ENCODE data around the gene SNX22.

SNX22 gene

DNA sequence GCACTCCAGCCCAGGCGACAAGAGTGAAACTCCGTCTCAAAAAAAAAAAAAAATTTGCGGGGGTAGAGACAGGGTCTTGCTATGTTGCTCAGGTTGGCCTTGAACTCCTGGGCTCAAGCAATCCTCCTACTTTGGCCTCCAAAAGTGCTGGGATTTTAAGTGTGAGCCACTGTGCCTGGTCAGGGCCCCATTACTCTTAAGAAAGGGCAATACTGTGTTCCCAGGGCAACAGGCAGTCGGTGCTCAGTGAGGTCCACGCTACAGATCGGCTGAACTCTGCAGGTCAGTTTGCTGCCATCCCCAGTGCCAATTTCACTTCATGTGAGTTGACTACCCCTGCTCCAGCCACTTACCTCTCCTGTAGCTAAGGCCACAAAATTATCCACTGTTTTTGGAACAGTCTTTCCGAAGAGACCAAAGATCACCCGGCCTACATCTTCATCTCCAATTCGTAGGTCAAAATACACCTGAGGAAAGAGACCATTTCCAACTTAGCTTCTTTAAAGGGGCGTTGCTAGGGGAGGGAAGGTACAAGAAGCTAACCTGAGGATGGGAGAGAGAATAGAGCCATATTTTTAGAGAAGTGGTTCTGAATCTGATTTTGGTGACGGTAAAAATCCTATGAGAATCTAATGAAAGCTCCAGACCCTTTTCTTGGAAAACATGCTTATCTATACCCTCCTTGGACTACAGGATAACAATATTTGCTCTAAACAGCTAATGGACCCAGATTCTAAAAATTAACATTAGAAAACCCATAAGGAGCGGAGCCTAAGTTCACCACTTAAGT is 10.4 kb downstream of the SNX22 start:
- peaks cover 47% of the 10 kb centered on the region for H3K36me3 ChIP-seq (ENCODE audit: control insufficient read depth, insufficient read depth, low read length, severe bottlenecking)
- H3K9me3 ChIP-seq (ENCODE audit: control insufficient read depth, low read length), result no peaks in the 10 kb centered on the region
- H3K4me3 ChIP-seq (ENCODE audit: low read length), result peak overlapping the region; percentile 94
- H3K4me1 ChIP-seq (ENCODE audit: control insufficient read depth, insufficient read depth, low read length), result peaks cover 57% of the 10 kb centered on the region
- H3K27me3 ChIP-seq (replicated peaks; ENCODE audit: control insufficient read depth, insufficient read depth, low read length), result no peaks in the 10 kb centered on the region
- H3K9ac ChIP-seq (ENCODE audit: low read length), result peak overlapping the region; percentile 93
- DNase-seq (ENCODE audit: low read depth), result peak; percentile 6

DNA sequence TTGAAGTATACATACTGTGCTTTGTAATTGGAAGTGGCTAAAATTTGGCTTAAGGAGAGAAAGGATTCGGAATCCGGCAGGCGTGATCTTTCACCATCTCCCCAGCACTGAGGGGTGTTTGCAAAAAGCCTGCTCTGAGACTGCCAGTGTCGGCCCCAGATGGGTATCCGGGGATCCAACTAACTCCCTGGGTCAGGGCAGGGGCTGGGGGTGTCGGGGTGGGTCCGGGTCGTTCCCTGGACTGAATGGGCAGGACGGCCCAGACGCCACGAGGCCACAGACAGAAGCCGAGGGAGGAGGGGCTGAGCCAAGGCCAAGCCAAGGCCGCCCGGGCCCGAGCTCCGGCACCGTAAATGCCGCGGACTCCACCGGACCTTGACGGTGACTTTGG is 10.9 kb downstream of the SNX22 start:
- peaks cover 41% of the 10 kb centered on the region for H3K36me3 ChIP-seq (ENCODE audit: control insufficient read depth, insufficient read depth, low read length, severe bottlenecking)
- no peaks in the 10 kb centered on the region for H3K9me3 ChIP-seq (ENCODE audit: control insufficient read depth, low read length)
- H3K4me1 ChIP-seq (ENCODE audit: control insufficient read depth, insufficient read depth, low read length), result peaks cover 51% of the 10 kb centered on the region
- H3K4me3 ChIP-seq (ENCODE audit: low read length), result peak overlapping the region; percentile 94
- no peak for DNase-seq (ENCODE audit: low read depth)
- H3K27me3 ChIP-seq (replicated peaks; ENCODE audit: control insufficient read depth, insufficient read depth, low read length), result no peaks in the 10 kb centered on the region
- peak overlapping the region; percentile 93 for H3K9ac ChIP-seq (ENCODE audit: low read length)

DNA sequence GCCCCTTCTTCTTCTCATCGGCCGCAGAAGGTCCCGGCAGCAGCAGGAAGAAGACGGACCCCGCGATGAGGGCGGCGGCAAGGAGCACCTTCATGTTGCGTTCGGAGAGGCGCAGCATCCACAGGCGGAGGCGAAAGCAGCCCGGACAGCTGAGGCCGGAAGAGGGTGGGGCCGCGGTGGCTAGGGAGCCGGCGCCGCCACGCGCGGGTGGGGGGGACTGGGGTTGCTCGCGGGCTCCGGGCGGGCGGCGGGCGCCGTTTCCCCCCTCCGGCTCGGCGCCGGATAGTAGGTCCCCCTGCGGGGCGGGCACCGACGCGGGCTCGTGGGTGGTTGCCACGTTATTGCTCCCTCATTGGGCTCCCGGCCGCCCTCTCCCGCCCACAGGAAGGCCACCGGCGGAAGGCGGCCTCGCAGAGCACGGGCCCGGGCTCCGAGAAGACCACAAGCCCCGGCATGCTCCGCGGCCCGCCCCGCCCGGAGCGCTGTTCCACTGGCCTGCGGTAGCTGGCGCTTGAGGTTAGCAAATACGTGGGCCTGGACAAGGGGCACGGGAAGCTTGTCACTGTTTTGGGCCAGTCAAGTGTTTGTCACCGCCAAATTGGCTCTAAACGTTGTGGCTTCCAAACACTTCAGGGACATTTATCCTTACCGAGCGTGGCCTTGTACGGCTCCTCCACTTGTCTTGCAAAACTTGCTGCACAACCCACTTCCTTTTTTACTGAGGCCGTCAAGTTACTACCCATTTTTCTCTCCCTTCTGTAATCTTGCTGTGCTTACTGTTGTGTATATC is 11.5 kb downstream of the SNX22 start, which contains the start of gene PPIB:
TSS of gene PPIB (minus strand) at position 154 of the 790 bp plus-strand sequence. CDS start at position 118, 36 bp downstream.
- Histone ChIP-seq H3K9ac (ENCODE audit: low read length) (peak within 1 kb of the TSS; percentile 93), H3K4me3 (ENCODE audit: low read length) (peak within 1 kb of the TSS; percentile 94), H3K27me3 (replicated peaks; ENCODE audit: control insufficient read depth, insufficient read depth, low read length) (no peaks in the 10 kb centered on the region), H3K4me1 (ENCODE audit: control insufficient read depth, insufficient read depth, low read length) (peaks cover 46% of the 10 kb centered on the region), H3K9me3 (ENCODE audit: control insufficient read depth, low read length) (no peaks in the 10 kb centered on the region), H3K36me3 (ENCODE audit: control insufficient read depth, insufficient read depth, low read length, severe bottlenecking) (peaks cover 35% of the 10 kb centered on the region)
- DNase-seq (ENCODE audit: low read depth), result peak; percentile 99

DNA sequence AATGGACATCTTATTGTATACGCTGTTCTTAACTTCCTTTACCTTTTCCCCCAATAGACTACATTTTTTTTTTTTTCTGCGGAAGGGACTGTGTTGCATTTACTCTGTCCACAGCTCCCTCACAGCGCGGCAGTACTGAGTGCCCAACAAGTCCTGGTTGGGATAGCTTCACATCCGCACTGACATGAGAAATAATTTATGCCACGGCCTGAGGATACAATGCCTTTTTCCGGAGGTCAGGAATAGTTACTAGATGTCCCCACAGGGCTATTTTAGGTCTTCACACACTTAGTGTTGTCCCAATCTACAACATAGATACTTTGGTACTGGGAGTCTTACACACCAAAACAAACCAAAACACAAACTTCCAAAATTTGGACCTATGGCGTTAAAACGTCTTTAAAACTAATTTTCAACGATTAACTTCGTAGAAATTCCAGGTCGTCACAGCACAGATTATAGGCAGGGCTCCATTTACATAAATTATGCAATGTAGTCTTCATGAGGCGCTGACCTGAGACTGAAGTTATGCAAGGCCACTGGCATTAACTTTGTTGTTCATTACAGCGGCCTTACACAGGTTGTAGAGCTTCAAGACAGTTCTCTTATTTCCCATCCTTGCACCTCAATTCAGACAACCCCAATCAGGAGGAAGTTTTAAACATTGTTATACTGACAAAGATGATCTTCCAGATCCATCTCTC is 12.3 kb downstream of the SNX22 start:
- peak overlapping the region; percentile 81 for H3K4me3 ChIP-seq (ENCODE audit: low read length)
- H3K4me1 ChIP-seq (ENCODE audit: control insufficient read depth, insufficient read depth, low read length), result peaks cover 39% of the 10 kb centered on the region
- no peak for DNase-seq (ENCODE audit: low read depth)
- H3K27me3 ChIP-seq (replicated peaks; ENCODE audit: control insufficient read depth, insufficient read depth, low read length), result no peaks in the 10 kb centered on the region
- no peaks in the 10 kb centered on the region for H3K9me3 ChIP-seq (ENCODE audit: control insufficient read depth, low read length)
- peak overlapping the region; percentile 90 for H3K9ac ChIP-seq (ENCODE audit: low read length)
- H3K36me3 ChIP-seq (ENCODE audit: control insufficient read depth, insufficient read depth, low read length, severe bottlenecking), result peaks cover 27% of the 10 kb centered on the region

DNA sequence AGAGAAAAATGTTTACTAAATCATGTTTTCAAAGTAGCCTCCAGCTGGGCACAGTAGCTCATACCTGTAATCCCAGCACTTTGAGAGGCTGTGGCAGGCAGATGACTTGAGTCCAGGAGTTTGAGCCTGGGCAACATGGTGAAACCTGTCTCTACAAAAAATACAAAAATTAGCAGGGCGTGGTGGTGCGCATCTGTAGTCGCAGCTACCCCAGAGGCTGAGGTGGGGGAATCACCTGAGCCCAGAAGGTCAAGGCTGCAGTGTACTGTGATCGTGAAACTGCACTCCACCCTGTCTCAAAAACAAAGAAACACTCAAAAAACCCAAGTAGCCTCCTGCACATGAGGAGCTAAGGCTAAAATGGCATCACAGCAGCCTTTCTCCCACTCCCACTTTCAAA is 12.9 kb downstream of the SNX22 start:
- Histone ChIP-seq H3K4me3 (ENCODE audit: low read length) (no peak overlapping the region), H3K36me3 (ENCODE audit: control insufficient read depth, insufficient read depth, low read length, severe bottlenecking) (peaks cover 21% of the 10 kb centered on the region)

DNA sequence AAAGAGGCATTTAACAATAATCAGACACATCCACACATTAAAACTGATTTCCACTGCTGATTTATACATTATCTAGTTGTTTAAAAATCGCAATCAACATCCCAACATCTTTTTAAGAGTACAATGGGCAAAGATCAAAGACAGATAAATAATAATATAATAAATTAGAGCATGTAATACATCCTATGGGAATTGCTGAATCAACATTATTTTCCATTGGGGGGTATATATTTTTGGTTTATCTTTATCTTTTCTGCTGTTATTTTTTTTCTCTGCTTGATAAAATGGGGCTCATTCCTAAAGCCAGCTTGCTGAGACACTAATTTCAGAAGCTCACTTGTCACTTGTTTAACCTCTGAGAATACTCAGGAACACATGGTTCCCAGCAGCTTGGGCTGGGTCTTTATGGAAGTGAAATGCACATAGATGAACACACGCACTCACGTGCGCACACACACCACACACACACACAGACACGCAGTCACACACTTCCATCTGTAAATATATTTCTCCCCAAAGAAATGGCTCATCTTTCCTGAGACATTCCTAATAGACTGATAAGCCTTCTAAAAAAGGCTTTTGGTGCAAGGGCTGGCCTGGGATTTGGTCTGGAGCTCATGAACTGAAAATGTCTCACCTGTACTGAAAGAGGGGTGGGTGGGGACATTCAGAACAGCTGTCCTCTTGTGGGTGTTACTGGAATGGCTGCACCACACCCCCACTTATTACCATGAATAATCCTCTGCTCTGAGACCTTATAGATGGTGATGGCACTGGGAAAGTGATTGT is 14.8 kb downstream of the SNX22 start:
- DNase-seq (ENCODE audit: low read depth), result no peak
- Histone ChIP-seq H3K9me3 (ENCODE audit: control insufficient read depth, low read length) (no peaks in the 10 kb centered on the region), H3K4me1 (ENCODE audit: control insufficient read depth, insufficient read depth, low read length) (peaks cover 19% of the 10 kb centered on the region), H3K27me3 (replicated peaks; ENCODE audit: control insufficient read depth, insufficient read depth, low read length) (no peaks in the 10 kb centered on the region), H3K36me3 (ENCODE audit: control insufficient read depth, insufficient read depth, low read length, severe bottlenecking) (peaks cover 19% of the 10 kb centered on the region), H3K4me3 (ENCODE audit: low read length) (no peak overlapping the region), H3K9ac (ENCODE audit: low read length) (no peak overlapping the region)

More for the DNA sequence above, 12.9 kb downstream of the SNX22 start:
- H3K9me3 ChIP-seq (ENCODE audit: control insufficient read depth, low read length), result no peaks in the 10 kb centered on the region
- H3K4me1 ChIP-seq (ENCODE audit: control insufficient read depth, insufficient read depth, low read length), result peaks cover 35% of the 10 kb centered on the region
- H3K9ac ChIP-seq (ENCODE audit: low read length), result no peak overlapping the region
- DNase-seq (ENCODE audit: low read depth), result no peak
- no peaks in the 10 kb centered on the region for H3K27me3 ChIP-seq (replicated peaks; ENCODE audit: control insufficient read depth, insufficient read depth, low read length)

DNA sequence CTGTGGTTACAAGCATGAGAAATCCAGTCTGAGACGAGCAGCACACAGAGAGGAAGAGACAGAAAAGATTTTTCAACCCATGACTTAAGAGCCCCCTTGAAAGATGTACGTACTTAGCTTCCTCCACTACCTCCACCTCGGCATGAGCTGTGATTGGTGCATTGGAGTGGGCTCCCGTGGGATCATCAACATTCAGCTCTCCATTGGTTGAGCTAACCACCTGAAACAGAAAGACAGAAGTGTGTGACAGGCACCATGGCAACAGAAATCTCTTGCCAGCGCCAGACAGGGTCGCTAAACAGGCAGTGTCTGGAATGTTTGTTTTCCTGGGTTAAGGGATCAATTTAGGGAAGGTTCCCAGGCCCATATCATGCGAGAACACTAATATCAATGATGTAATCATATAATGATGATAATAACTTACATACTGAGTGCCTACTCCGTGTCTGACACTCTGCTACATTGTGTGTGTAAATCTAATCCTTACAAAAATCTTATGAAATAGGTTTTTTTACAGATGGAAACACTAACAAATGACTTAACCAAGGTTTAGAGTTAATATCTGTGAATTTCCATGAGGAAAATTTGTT is 28.8 kb downstream of the SNX22 start:
- H3K36me3 ChIP-seq (ENCODE audit: control insufficient read depth, insufficient read depth, low read length, severe bottlenecking), result peaks cover 36% of the 10 kb centered on the region
- DNase-seq (ENCODE audit: low read depth), result no peak

DNA sequence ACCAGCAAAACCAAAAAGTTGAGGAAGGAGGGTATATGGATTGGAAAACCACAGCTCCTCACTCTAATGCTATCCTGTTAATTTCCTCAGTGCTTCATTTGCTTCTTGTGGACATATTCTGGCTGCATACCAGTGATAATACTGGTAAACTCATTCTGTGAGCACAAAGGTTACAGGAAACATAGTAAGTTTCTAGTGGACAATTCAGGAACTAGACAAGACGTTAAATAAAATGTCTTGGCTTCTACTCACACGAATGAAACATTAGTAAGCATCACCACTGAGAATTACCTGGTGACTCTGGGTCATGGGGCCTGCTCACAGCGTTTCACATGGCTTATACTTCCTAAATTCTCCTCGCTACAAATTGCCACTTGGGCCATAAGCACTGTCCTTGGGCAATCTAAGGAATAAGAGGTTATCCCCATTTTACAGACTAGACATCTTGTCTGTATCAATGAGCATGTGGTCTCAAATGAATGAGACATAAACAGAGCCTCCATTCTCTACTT is 31.4 kb downstream of the SNX22 start:
- no peaks in the 10 kb centered on the region for H3K9me3 ChIP-seq (ENCODE audit: control insufficient read depth, low read length)
- no peak for DNase-seq (ENCODE audit: low read depth)
- peaks cover 32% of the 10 kb centered on the region for H3K36me3 ChIP-seq (ENCODE audit: control insufficient read depth, insufficient read depth, low read length, severe bottlenecking)
- no peak overlapping the region for H3K4me3 ChIP-seq (ENCODE audit: low read length)
- peaks cover 13% of the 10 kb centered on the region for H3K4me1 ChIP-seq (ENCODE audit: control insufficient read depth, insufficient read depth, low read length)
- H3K27me3 ChIP-seq (replicated peaks; ENCODE audit: control insufficient read depth, insufficient read depth, low read length), result no peaks in the 10 kb centered on the region
- H3K9ac ChIP-seq (ENCODE audit: low read length), result no peak overlapping the region

More for the DNA sequence above, 28.8 kb downstream of the SNX22 start:
- H3K4me1 ChIP-seq (ENCODE audit: control insufficient read depth, insufficient read depth, low read length), result peaks cover 13% of the 10 kb centered on the region
- no peaks in the 10 kb centered on the region for H3K9me3 ChIP-seq (ENCODE audit: control insufficient read depth, low read length)
- no peak overlapping the region for H3K4me3 ChIP-seq (ENCODE audit: low read length)
- H3K9ac ChIP-seq (ENCODE audit: low read length), result no peak overlapping the region
- no peaks in the 10 kb centered on the region for H3K27me3 ChIP-seq (replicated peaks; ENCODE audit: control insufficient read depth, insufficient read depth, low read length)

DNA sequence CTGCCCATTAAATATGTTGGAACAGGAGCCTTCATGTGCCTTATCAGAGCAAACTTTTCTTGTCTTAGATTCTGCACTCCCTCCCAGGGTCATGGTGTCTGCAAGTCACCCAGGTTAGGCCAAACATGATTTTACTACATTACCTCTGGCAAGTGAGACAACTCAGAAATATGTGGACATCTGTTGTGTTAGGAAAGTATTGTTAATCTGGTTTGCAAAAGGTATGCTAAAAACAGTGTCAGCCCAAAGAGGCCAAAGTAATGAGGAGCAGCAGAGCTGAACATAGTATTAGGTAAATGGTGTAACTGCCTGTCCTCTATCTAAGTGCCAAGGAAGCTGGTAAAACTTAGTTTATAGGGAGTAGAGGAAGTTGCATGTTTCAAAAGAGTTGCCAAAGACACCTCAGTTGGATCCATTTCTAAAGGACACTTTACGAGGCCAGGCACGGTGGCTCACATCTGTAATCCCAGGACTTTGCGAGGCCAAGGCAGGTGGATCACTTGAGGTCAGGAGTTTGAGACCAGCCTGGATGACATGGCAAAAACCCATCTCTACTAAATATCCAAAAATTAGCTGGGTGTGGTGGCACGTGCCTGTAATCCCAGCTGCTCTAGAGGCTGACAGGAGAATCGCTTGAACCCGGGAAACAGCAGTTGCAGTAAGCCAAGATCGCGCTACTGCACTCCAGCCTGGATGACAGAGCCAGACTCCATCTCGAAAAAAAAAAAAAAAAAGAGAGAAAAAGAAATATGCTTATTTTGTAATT is 33.8 kb downstream of the SNX22 start:
- no peak overlapping the region for H3K9ac ChIP-seq (ENCODE audit: low read length)
- H3K4me3 ChIP-seq (ENCODE audit: low read length), result no peak overlapping the region
- no peaks in the 10 kb centered on the region for H3K27me3 ChIP-seq (replicated peaks; ENCODE audit: control insufficient read depth, insufficient read depth, low read length)
- peaks cover 28% of the 10 kb centered on the region for H3K36me3 ChIP-seq (ENCODE audit: control insufficient read depth, insufficient read depth, low read length, severe bottlenecking)
- H3K9me3 ChIP-seq (ENCODE audit: control insufficient read depth, low read length), result no peaks in the 10 kb centered on the region
- peaks cover 13% of the 10 kb centered on the region for H3K4me1 ChIP-seq (ENCODE audit: control insufficient read depth, insufficient read depth, low read length)
- no peak for DNase-seq (ENCODE audit: low read depth)

All from adipocyte (in vitro differentiated cells).